Measurements from ENCODE around the gene CSMD2.

The CSMD2 gene

DNA sequence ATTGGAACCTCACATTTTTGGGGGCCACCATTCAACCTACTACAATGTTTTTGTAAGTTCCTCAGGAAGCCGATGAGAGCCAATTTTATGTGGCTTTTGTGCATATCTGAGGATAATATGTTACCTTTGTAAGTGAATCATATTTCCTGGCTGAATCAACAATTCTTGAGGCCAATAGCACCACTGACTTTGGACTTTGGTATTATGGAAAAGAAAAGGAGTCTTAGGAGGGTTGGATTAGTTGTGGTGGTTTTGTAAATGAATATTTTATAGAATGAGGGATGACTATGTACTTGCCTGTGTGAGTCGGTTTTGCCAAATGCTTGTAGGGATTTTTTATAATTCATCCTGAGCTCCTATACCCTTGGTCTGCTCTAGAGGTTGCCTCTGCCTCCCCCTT, 482.7 kb downstream of the CSMD2 start:
- Histone ChIP-seq H3K9me3 (replicated peaks; ENCODE audit: insufficient read depth, low read length) (no peaks in the 10 kb centered on the region), H3K9ac (ENCODE audit: low read length) (no peak overlapping the region), H3F3A (ENCODE audit: insufficient read depth, low read length) (no peaks in the 10 kb centered on the region), H3K27me3 (replicated peaks; ENCODE audit: insufficient read depth, low read length) (peaks cover 44% of the 10 kb centered on the region), H3K9me2 (replicated peaks; ENCODE audit: insufficient read depth, low read length) (no peaks in the 10 kb centered on the region), H3K36me3 (replicated peaks; ENCODE audit: insufficient read depth, low read length) (no peaks in the 10 kb centered on the region), H3K27ac (ENCODE audit: low read length) (no peak overlapping the region), H3K4me3 (ENCODE audit: low read length) (no peak overlapping the region), H3K4me2 (ENCODE audit: low read depth, low read length) (no peak overlapping the region), H2AFZ (ENCODE audit: low read length) (no peak overlapping the region), H3K79me2 (ENCODE audit: low read length) (no peaks in the 10 kb centered on the region), H3K4me1 (ENCODE audit: low read length) (no peaks in the 10 kb centered on the region), H4K20me1 (ENCODE audit: insufficient read depth, low read length) (no peaks in the 10 kb centered on the region)
- no peak for DNase-seq
- TF ChIP-seq CTCF (IDR thresholded peaks at IDR 0.05; ENCODE audit: low read length) (no peak), EZH2phosphoT487 (IDR thresholded peaks at IDR 0.05; ENCODE audit: low read length) (no peak), EZH2 (optimal IDR thresholded peaks at IDR 0.05; ENCODE audit: low read depth, low read length) (no peak)

GRCh38 chr1:33680281-33680840, 484.7 kb downstream of the CSMD2 start:
- no peaks in the 10 kb centered on the region for H3K79me2 ChIP-seq (ENCODE audit: low read length)
- H2AFZ ChIP-seq (ENCODE audit: low read length): no peak overlapping the region
- no peak overlapping the region for H3K27ac ChIP-seq (ENCODE audit: low read length)
- DNase-seq: no peak
- no peaks in the 10 kb centered on the region for H3K4me1 ChIP-seq (ENCODE audit: low read length)
- H3K9me3 ChIP-seq (replicated peaks; ENCODE audit: insufficient read depth, low read length): no peaks in the 10 kb centered on the region
- no peaks in the 10 kb centered on the region for H3K36me3 ChIP-seq (replicated peaks; ENCODE audit: insufficient read depth, low read length)
- no peak overlapping the region for H3K4me3 ChIP-seq (ENCODE audit: low read length)
- TF ChIP-seq EZH2 (optimal IDR thresholded peaks at IDR 0.05; ENCODE audit: low read depth, low read length): no peak
- no peak for TF ChIP-seq CTCF (IDR thresholded peaks at IDR 0.05; ENCODE audit: low read length)
- TF ChIP-seq EZH2phosphoT487 (IDR thresholded peaks at IDR 0.05; ENCODE audit: low read length): no peak
- H3F3A ChIP-seq (ENCODE audit: insufficient read depth, low read length): no peaks in the 10 kb centered on the region
- no peaks in the 10 kb centered on the region for H4K20me1 ChIP-seq (ENCODE audit: insufficient read depth, low read length)
- H3K27me3 ChIP-seq (replicated peaks; ENCODE audit: insufficient read depth, low read length): peaks cover 33% of the 10 kb centered on the region
- no peak overlapping the region for H3K9ac ChIP-seq (ENCODE audit: low read length)
- H3K4me2 ChIP-seq (ENCODE audit: low read depth, low read length): no peak overlapping the region
- no peaks in the 10 kb centered on the region for H3K9me2 ChIP-seq (replicated peaks; ENCODE audit: insufficient read depth, low read length)

DNA sequence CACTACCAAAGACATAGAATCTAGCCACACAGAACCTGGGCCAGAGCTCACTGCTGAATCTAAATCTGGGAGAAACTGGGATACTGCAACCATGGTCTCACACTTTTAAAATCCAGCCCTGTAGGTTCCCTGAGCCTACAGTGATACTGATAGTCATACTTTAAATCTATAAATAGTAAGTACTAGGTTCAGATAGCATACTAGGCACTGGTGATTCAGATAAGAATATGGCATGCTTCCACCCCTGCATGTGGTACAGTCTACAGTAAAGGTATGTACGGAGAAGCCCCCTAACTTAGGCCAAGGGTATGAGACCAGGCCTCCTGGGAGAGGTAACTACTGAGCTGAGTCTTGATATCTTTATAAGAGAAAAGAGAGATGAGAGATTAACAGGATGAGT, 494.5 kb downstream of the CSMD2 start:
- no peak for TF ChIP-seq CTCF (IDR thresholded peaks at IDR 0.05; ENCODE audit: low read length)
- no peak for TF ChIP-seq EZH2phosphoT487 (IDR thresholded peaks at IDR 0.05; ENCODE audit: low read length)
- no peak for TF ChIP-seq EZH2 (optimal IDR thresholded peaks at IDR 0.05; ENCODE audit: low read depth, low read length)
- Histone ChIP-seq H3K27me3 (replicated peaks; ENCODE audit: insufficient read depth, low read length) (peaks cover 41% of the 10 kb centered on the region), H3K4me3 (ENCODE audit: low read length) (no peak overlapping the region), H3K4me2 (ENCODE audit: low read depth, low read length) (no peak overlapping the region), H3K36me3 (replicated peaks; ENCODE audit: insufficient read depth, low read length) (no peaks in the 10 kb centered on the region), H3F3A (ENCODE audit: insufficient read depth, low read length) (no peaks in the 10 kb centered on the region), H3K9me2 (replicated peaks; ENCODE audit: insufficient read depth, low read length) (no peaks in the 10 kb centered on the region), H3K4me1 (ENCODE audit: low read length) (no peaks in the 10 kb centered on the region), H3K27ac (ENCODE audit: low read length) (no peak overlapping the region), H4K20me1 (ENCODE audit: insufficient read depth, low read length) (no peaks in the 10 kb centered on the region), H3K9me3 (replicated peaks; ENCODE audit: insufficient read depth, low read length) (no peaks in the 10 kb centered on the region), H3K9ac (ENCODE audit: low read length) (no peak overlapping the region), H2AFZ (ENCODE audit: low read length) (no peak overlapping the region), H3K79me2 (ENCODE audit: low read length) (no peaks in the 10 kb centered on the region)
- DNase-seq: no peak

Data from MM.1S (cell line).